Activated effector memory CD4-positive, alpha-beta T cell treated with anti-CD3 and anti-CD28 coated beads, Interleukin-2, amount 50 U/mL, for 16 hours (primary cell): Measurements from ENCODE around the gene HELZ.
"Not testable (repeated sequence)": the region's sequence is repeated elsewhere in the genome, so short reads cannot be mapped to it uniquely, and the experiment has no call there.

Experiments
- DNase-seq: peaks from one replicate; pipeline ENCODE4 v3.0.0-alpha.2; 2020

HELZ gene

DNA sequence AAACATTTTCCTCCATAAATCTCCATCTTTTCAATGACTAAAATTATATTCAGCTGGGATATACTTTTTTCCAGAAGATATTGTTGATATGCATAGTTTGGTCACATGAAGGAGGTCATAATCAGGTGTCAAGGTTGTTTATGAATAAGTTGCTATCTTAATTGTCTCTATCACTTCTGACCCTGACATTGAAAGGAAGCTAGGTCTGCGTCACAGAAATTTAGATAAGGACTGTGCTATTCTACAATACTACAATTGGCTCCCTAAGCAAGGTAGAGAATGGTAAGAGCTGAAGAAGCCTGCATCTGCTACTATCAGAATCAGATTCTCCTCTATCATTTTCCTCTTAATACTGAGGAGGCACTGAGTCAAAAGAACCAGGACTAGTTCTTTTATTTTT is 133.2 kb downstream of the HELZ start:
- DNase-seq: no peak

DNA sequence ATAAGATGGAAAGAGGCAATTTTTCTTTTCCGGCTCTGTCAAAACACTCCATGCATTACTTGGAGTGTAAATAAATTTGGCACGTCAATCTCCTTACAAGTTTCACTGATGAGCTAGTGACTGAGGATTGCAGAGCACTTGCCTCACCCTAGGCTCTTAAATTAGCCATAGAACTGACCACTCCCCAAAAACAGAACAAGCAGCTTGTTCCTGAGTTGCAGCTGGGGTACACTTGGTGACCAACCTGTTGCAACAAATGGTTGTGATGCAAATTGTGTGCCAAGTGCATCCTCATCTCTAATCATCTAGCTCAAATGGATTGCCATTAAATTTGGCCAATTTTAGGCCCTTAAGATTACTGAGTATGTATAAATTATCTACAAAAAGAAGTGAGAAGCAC is 133.7 kb downstream of the HELZ start:
- DNase-seq: no peak

DNA sequence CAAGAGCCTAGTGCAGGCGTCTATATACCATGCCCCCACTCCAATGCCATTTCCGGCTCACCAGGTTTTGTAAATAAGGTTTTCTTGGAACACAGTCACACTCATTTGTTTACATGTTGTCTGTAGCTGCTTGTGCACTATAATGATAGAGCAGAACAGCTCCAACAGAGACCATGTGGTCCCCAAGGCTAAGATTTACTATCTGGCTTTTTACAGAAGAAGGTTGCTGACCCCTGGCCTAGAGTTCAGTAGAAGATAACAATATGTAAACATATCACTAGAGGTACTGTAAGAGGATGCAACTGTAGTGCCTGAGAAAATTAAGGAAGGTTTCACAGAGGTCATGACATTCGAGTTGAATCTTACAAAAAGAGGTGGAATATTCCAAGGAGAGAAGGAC is 134.4 kb downstream of the HELZ start:
- DNase-seq: no peak

DNA sequence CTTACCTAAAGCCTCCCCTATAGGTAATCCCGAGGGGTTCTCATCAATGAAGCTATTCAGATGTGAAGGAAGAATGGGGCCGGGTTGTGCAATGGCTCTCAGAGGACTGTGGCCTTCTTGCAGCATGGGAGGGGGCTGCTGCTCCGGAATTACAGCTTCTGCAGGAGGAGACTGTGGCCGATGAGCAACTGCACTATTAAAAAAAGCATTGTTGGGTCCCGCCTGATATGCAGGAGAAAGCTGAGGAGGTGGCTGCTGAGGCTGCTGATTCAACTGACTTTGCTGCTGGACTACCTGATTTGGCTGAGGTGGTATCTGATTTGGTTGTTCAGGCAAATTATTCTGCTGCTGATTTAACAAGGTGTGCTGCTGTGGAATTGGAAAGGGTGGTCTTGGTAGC is 135.9 kb downstream of the HELZ start:
- no peak for DNase-seq

DNA sequence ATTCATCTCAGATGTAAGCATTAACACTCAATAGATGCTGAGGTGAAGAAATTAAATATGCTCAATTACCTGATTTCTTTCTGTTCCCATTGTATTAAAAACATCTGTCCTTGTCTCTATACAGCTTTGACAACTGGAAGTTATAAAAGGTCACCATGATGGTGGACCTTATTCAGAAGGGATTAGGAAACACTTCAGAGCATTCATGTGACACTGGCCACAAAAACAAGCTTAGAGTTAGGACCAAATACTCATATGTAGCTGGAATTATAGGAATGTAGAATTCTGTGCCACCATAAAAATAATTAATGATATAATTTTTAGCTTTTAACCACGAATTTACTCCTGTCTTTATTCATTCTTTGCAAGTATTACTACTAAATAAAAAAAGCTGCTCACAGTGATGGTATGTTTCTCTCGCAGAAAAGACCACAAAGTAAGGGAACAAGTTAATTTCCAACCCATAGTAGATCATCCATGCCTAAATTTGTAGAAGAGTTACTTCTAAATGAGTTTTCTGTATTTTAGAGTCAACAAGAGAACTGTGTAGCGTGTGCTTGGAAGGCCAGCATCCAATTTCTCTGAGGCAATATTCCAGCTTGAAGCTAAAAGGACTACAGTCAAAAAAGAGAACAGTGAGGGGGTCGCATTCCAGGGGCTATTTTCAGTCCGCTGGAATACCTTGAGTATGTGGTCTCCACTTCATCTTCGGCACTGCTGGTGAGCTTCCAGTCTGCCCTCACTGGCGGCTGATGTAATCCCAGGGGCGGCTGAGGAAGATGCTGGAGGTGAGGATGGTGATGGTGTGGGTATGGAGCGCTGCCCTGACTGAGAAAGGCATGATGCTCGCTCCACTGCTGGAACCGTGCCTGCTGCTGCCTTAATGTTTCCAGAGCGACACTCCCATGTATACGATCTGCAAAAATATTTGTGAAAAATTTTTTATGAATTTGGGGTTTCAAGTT is 136.9 kb downstream of the HELZ start:
- DNase-seq: no peak

DNA sequence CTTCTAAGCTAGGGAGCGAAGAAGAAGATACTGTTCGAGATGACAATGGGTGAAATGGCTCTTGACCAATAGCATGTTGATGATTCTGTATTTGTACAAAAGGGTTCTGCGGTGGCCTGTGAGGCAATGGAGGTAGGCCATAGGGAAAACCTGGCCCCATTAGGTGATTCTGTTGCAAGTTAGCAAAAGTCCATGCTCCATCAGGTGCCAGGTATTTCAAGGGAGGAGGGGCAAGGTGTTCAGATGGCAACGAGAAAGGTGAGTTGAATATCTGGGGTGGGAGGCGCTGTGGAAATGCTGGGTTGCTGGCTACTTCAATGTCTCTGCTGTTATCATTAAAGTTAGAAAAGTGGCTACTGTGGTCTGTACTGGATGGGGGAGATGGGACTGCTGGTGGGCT is 137.8 kb downstream of the HELZ start:
- no peak for DNase-seq

DNA sequence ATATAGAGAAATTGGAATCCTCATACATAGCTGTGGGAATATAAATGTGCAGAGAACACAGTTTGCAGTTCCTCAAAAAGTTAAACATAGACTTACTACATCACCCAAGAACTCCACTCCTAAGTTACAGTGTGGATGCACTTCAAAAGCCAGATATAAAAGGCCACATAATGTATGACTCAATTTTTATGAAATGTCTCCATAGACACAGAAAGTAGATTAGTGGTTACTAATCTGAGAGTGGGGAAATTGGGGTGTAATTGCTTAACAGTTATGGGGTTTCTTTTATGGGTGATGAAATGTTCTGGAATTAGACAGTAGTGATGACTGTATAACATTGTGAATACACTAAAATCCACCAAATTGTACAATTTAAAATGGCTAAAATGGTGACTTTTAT is 139.8 kb downstream of the HELZ start:
- DNase-seq: no peak

DNA sequence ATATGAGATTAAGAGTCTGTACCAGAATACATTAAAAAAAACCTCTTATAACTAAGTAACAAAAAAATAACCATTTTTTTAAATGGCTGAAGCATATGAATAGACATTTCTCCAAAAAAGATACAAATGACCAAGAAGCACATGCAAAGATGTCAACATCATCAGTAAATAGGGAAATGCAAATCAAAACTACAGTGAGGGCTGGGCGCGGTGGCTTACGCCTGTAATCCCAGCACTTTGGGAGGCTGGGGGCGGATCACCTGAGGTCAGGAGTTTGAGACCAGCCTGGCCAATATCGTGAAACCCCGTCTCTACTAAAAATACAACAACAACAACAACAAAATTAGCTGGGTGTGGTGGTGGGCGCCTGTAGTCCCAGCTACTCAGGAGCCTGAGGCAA is 140.4 kb downstream of the HELZ start:
- DNase-seq: not testable (repeated sequence)

DNA sequence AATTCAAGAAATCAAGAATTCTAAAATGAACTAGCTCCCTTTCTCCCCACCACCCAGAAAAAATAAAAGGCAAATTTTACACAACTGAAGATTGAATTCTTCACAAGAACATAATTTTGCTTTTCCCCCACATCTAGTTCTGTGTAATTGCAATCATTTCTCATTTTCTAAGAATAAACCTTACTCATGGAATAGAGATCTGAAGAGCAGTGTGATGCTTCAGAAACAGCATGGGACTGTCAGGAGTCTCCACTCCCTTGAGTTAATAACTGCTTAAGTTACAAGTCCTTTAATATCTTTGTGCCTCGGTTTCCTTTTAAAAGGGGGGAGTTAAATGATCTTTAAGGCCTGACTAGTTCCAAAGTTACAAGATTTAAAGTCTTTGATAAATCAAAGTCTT is 147.0 kb downstream of the HELZ start:
- no peak for DNase-seq

DNA sequence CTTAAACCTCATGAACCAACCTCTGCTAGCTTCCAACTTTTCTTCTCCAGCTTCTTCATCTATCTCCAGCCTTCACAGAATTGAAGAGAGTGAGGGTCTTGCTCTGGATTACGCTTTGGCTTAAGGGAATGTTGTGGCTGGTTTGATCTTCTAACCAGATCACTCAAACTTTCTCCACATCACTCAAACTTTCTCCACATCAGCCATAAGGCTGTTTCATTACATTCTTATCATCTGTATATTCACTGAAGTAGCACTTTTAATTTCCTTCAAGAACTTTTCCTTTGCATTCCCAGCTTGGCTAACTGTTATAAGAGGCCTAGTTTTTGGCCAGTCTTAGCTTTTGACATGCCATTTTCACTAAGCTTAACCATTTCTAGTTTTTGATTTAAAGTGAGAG is 148.4 kb downstream of the HELZ start:
- no peak for DNase-seq

DNA sequence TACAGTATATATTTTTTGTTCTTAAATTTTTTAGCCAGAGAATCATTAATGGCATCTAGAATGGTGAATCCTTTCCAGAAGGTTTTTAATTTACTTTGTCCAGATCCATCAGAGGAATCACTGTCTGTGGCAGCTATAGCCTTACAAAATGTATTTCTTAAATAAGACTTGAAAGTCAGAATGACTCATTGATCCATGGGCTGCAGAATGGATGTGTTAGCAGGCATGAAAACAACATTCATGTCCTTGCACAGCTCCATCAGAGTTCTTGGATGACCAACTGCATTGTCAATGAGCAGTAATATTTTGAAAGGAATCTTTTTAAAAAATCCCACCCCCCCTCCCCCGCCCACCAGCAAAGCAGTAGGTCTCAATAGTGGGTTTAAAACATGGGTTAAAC is 149.2 kb downstream of the HELZ start:
- DNase-seq: no peak

DNA sequence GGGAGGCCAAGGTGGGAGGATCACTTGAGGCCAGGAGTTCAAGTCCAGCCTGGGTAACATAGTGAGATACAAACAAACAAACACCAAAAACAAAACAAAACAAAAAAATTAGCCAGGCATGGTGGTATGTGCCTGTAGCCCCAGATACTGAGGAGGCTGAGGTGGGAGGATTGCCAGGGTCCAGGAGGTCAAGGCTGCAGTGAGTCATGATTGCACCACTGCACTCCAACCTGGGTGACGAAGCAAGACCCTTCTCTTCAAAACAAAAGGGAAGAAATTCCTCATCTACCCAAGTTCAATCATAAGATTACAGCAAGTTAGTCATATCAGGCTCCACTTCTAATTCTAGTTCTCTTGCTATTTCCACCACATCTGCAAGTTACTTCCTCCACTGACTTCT is 149.7 kb downstream of the HELZ start:
- not testable (repeated sequence) for DNase-seq

DNA sequence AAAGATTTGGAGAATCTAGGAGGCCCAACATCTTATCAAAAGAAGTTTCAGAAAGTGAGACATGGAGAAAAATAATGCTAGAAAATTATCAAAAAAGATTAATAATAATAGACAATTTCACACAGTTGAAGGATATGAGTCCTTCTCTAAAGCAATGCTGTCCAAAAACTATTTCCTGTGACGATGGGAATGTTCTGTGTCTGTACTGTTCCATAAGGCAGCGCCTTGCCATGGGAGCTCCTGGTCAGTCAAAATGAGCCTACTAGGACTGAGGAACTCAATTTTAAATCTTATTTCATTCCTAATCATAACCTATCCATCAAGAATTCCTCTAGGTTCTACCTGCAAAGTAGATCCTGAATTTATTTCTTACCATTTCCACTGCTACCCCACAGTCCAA is 151.6 kb downstream of the HELZ start:
- DNase-seq: no peak

DNA sequence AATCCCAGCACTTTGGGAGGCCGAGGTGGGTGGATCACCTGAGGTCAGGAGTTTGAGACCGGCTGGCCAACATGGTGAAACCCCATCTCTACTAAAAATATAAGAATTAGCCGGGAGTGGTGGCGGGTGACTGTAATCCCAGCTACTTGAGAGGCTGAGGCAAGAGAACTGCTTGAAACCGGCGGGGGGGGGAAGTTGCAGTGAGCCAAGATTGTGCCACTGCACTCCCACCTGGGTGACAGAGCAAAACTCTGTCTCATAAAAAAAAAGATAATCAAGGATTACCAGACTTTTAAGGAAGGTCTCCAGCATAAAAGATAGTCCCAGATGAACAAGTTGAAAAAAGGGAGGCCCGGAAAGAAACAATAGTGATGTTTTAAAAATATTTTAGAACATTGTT is 152.3 kb downstream of the HELZ start:
- DNase-seq: not testable (repeated sequence)

DNA sequence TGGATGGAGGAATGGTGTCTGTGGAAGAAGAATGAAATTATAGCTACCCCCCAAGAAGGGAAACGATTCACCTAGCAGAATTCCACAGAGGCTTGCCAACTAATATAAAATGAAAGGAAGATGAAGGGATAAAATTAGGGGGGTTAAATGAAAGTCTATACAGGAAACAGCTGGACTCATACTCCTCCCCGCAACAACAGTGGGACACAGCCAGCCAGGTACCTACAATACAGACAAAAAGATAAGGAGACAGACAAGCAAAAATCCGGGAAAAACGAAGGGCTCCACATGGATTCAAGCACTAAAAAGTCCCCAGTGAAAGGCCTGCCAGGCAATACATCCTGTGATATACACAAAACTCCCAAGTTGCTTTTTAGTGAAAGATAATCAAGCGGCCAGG is 152.7 kb downstream of the HELZ start:
- DNase-seq: no peak

DNA sequence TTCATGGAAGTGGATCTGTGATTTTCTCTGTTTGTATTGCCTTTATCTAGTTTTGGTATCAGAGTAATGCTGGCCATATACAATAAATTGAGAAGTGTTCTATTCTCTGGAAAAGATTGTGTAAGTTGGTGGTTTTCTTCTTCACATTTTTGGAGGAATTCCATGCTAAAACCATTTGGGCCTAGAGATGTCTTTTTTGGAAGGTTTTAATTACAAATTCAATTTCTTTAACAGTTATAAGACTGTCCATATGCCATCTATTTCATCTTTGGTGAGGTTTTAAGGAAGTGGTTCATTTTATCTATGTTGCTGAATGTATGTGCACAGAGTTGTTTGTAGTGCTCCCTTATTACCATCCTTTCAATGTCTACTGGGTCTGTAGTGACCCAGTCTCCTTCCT is 154.7 kb downstream of the HELZ start:
- no peak for DNase-seq

DNA sequence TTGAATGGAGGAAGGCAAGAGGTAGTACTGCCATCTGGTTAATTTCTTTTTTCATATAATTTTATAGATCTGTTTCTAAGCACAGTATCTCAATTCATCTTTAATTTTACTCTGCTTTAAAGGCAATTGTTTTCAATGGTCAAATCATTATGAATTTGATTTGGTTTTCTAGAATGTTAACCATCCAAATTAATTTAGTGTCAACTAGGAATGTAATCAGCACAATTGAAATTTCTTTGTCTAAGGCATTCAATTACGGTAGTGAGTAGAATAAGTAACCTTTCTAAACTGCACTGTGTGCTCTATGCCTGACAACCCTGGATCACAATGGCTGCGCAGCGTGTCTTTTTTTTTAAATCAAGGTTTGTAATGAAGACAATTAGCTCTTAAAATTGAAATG is 156.4 kb downstream of the HELZ start:
- DNase-seq: no peak

DNA sequence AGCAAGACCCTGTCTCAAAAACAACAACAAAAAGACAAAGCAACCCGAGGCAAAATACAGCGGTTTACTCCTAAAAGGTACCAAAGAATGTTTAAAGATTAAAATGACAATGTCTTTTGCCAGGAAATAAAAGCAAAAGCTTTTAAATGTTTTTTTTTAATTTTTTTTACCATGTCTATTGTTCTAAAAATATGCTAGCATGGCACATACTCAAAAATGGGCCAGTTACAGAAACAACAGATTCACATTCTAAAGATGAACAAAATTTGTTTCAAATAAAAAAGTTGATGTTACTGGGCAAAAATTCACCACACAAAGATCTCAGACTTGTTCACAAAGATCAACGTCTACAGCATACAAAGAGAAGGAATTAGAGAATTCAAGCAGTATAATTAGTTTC is 159.6 kb downstream of the HELZ start:
- DNase-seq: no peak

DNA sequence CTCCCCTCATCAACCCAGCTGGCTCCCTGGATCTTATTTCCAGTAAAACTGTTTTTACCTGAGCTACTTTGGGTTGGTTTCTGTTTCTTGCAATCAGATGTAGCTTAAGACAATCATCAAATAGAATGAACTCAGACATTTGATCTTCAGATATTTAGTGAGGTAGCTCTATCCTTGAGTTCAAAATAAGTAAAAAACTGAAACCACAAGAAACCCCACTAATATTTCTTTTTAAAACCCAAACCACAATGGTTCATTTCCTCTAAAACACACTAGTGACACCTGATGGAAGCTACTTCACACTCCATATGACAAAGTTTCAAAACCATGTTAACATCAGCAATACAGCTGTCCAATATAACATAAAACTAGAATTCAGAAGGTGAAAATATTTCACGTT is 162.9 kb downstream of the HELZ start:
- DNase-seq: no peak

DNA sequence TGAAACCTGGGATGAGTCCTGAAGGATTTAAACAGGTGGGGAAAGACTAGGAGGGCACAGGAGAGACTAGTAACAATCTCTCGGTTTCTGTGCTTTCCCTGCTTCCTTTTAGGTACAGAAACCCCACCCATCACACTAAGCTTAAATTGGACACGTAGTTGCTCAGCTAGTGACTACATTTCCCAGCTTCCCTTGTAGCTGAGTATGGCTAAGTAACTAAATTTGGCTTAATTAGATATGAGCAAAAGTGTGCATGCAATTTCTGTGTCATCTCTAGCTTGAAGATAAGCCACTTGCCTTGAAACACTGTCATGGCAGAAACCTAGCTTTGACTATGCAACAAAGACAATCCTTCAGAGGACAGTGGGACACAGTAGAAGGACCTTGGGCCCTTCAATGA is 164.2 kb downstream of the HELZ start:
- DNase-seq: no peak

DNA sequence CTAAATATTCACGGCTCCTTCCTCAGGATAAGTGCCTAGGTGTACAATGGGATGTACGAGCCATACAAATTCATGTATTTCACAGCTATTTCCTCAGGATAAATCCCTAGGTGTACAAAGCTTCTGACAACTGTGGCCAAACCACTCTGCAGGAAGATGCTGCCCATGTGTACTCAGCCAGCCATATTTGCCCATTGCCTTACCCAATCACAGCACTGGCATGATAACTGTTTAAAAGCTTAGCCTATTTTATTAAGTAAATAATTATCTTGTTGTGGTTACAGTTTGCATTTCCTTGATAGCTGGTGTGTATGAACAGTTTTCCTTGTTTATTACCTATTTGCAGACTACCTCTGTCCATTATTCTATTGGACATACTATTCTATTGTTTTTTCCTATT is 165.5 kb downstream of the HELZ start:
- DNase-seq: no peak

DNA sequence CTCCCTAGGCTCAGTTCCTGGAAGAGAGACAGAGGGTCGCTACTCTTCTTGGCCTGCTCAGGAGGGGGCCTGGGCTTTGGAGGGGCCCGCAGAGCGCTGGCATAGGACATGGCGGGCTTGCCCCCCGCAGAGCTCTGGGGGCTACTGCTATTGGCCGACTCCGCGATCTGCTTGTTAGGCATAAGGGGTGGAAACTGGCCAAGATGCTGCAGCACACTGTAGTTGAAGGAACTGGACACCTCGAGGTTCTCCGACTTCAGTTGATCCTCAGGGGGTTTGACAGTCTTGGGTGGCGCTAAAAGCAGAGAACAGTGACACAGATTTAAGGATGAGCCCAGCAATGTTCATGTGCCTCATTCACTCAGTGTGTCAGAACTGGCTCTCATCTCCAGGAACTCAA is 166.7 kb downstream of the HELZ start:
- no peak for DNase-seq

DNA sequence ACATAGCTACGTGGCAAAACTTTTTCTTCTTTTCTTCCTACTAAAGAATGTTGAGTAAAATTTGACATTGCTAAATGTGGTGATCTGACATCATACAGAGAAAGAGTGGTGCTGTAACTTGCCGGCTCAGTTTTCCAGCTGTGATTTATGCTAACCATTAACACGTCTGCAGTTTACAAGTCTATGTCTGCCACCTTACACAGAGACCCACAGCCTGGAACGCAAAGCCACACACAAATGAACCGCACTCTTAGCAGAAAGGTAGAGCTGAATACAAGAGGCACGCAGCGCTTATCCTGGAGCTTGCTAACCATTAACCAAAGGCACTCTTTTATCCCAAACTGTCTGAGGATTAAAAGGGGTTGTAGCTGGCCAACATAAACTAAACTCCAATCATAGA is 168.7 kb downstream of the HELZ start:
- no peak for DNase-seq

DNA sequence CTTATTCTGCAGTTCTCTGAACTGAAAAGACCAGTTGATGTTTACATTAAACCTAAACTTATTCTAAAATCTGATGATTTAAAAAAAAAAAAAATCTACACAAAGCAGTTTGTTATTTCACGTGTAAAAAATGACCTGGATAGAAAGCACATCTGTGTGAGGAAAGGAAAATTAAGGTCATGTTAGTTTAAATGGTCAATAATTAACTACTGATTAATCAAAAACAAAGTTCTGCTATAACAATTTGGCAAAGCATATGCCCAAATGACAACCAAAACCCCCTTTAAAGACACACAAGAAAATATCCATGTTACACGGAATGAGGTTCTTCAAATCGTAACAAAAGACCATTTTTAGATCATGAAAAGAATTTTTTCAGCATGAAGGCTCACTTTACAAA is 170.2 kb downstream of the HELZ start:
- DNase-seq: no peak

DNA sequence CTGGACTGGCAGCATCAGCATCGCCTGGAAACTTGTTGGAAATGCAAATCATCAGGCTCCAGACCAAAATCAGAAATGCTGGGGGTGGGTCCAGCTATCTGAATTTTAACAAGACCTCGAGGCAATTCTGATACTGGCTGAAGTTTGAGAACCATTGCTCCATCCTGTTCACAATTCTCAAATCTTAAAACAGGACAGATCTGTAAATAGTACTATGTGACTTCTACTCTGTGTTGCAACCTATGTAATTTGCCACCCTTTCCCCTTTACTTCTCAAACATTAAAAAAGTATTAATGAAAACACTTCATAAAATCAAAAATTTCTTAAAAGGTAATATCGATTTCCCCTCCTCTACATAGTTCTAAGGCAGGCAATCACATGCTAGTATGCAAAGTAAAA is 172.1 kb downstream of the HELZ start:
- DNase-seq: no peak
